Vagina (tissue), 2 donors: ENCODE results near the gene BTLA. TPM values are rescaled to one million over a fixed set of nuclear protein-coding genes. Genes with fewer than 3 reads are reported as not detected.
"Not testable (repeated sequence)": the region's sequence is repeated elsewhere in the genome, so short reads cannot be mapped to it uniquely, and the experiment has no call there.

Experiments
- DNase-seq, 2 donors: peaks; one replicate each; pipeline ENCODE4 v3.0.0-alpha.2; 2017; ENCODE audit errors: extremely low spot score in 2 of 2
- H3K27ac ChIP-seq: fragments of 200-600 bp; sonication (generic); one replicate; pipeline ENCODE4 v1.5.1; 2019
- H3K27me3 ChIP-seq: fragments of 200-600 bp; sonication (generic); one replicate; pipeline ENCODE4 v1.5.1; 2019
- H3K36me3 ChIP-seq, 2 donors: fragments of 200-600 bp; sonication (generic); one replicate each; pipeline ENCODE4 v1.5.1; 2017 to 2019
- H3K4me1 ChIP-seq: fragments of 200-600 bp; sonication (generic); one replicate; pipeline ENCODE4 v1.5.1; 2019
- H3K4me3 ChIP-seq, 2 donors: fragments of 200-600 bp; sonication (generic); 1 replicate in 1 of 2; 2 replicates in 1 of 2; pipeline ENCODE4 v1.5.1; 2016 to 2019
- H3K9me3 ChIP-seq: fragments of 200-600 bp; sonication (generic); one replicate; pipeline ENCODE4 v1.5.1; 2019
- CTCF ChIP-seq, 3 experiments: fragments of 450-650 bp in 2 of 3; fragments of 200-600 bp in 1 of 3; sonication (generic) in 1 of 3; IDR thresholded peaks; one replicate each; pipeline ENCODE4 v1.5.1; 2017 to 2019; ENCODE audit warnings: antibody characterized with exemption in 3 of 3, mild to moderate bottlenecking in 2 of 3, moderate library complexity in 2 of 3
- POLR2A ChIP-seq, 2 donors: fragments of 450-650 bp; IDR thresholded peaks; one replicate each; pipeline ENCODE4 v1.6.1; 2017; ENCODE audit warnings: antibody characterized with exemption in 2 of 2, mild to moderate bottlenecking in 2 of 2, moderate library complexity in 2 of 2
- POLR2AphosphoS5 ChIP-seq, 2 donors: sonication (generic); formaldehyde crosslinking; IDR thresholded peaks; one replicate each; pipeline ENCODE4 v1.9.0; 2017; ENCODE audit warnings: antibody characterized with exemption in 2 of 2, mild to moderate bottlenecking in 2 of 2, low read depth in 1 of 2; ENCODE audit not compliant: insufficient read depth in 1 of 2
- intact Hi-C: fragments of 100-400 bp; cut with DNase I; formaldehyde crosslinking; loops from one replicate; pipeline ENCODE4 v1.15.1; 2023
- total RNA-seq: library from RNA; depleted of rRNA; stranded (reverse); fragments of >200 nt; gene quantifications from one replicate; pipeline ENCODE4 v1.2.3, GENCODE V29; 2016

Gene BTLA
- total RNA-seq, 1 donor from 2014 or later: 3.2 TPM

GRCh38 chr3:112500621-112501020 lies 1.3 kb upstream of the BTLA start:
- no peaks in the 10 kb centered on the region for H3K36me3 ChIP-seq
- no peak for DNase-seq
- no peaks in the 10 kb centered on the region for H3K4me1 ChIP-seq
- no peak for TF ChIP-seq POLR2AphosphoS5 (IDR thresholded peaks at IDR 0.05; ENCODE audit: insufficient read depth in 1 of 2, low read depth in 1 of 2)
- no peak for TF ChIP-seq POLR2A (IDR thresholded peaks at IDR 0.05)
- no peak for TF ChIP-seq CTCF (IDR thresholded peaks at IDR 0.05)
- H3K27ac ChIP-seq: no peak overlapping the region
- intact Hi-C loops: no loop called here
- H3K9me3 ChIP-seq: no peaks in the 10 kb centered on the region
- no peaks in the 10 kb centered on the region for H3K27me3 ChIP-seq
- no peak overlapping the region for H3K4me3 ChIP-seq

GRCh38 chr3:112497897-112498548 lies 1.2 kb downstream of the BTLA start:
- no peak for DNase-seq
- no peaks in the 10 kb centered on the region for H3K27me3 ChIP-seq
- intact Hi-C loops: no loop called here
- H3K4me1 ChIP-seq: no peaks in the 10 kb centered on the region
- H3K9me3 ChIP-seq: no peaks in the 10 kb centered on the region
- no peak overlapping the region for H3K4me3 ChIP-seq
- TF ChIP-seq POLR2A (IDR thresholded peaks at IDR 0.05): no peak
- no peak for TF ChIP-seq CTCF (IDR thresholded peaks at IDR 0.05)
- TF ChIP-seq POLR2AphosphoS5 (IDR thresholded peaks at IDR 0.05; ENCODE audit: insufficient read depth in 1 of 2, low read depth in 1 of 2): no peak
- H3K27ac ChIP-seq: no peak overlapping the region
- H3K36me3 ChIP-seq: no peaks in the 10 kb centered on the region

GRCh38 chr3:112496366-112497067 lies 2.8 kb downstream of the BTLA start:
- H3K36me3 ChIP-seq: no peaks in the 10 kb centered on the region
- H3K4me1 ChIP-seq: no peaks in the 10 kb centered on the region
- H3K9me3 ChIP-seq: no peaks in the 10 kb centered on the region
- no peaks in the 10 kb centered on the region for H3K27me3 ChIP-seq
- H3K27ac ChIP-seq: no peak overlapping the region
- no peak for DNase-seq
- no peak overlapping the region for H3K4me3 ChIP-seq
- no peak for TF ChIP-seq POLR2AphosphoS5 (IDR thresholded peaks at IDR 0.05; ENCODE audit: insufficient read depth in 1 of 2, low read depth in 1 of 2)
- TF ChIP-seq CTCF (IDR thresholded peaks at IDR 0.05): no peak
- no peak for TF ChIP-seq POLR2A (IDR thresholded peaks at IDR 0.05)
- intact Hi-C loops: no loop called here

GRCh38 chr3:112494448-112494767 lies 4.9 kb downstream of the BTLA start:
- DNase-seq, H3K36me3 ChIP-seq, H3K27ac ChIP-seq, H3K9me3 ChIP-seq, H3K27me3 ChIP-seq, H3K4me1 ChIP-seq, intact Hi-C loops, H3K4me3 ChIP-seq: not testable (repeated sequence)

- TF ChIP-seq CTCF (IDR thresholded peaks at IDR 0.05): no peak
- no peak for TF ChIP-seq POLR2A (IDR thresholded peaks at IDR 0.05)
- intact Hi-C loops: no loop called here
- H3K36me3 ChIP-seq: no peaks in the 10 kb centered on the region
- no peaks in the 10 kb centered on the region for H3K4me1 ChIP-seq
- H3K27me3 ChIP-seq: no peaks in the 10 kb centered on the region
- no peaks in the 10 kb centered on the region for H3K9me3 ChIP-seq
- no peak for DNase-seq
- H3K27ac ChIP-seq: no peak overlapping the region
- no peak overlapping the region for H3K4me3 ChIP-seq
Observed at GRCh38 chr3:112492124-112492523, 7.1 kb downstream of the BTLA start.
